PFSK-1 (cell line): Measurements from ENCODE around the gene GLCE.

ENCODE experiments used
- POLR2AphosphoS5 ChIP-seq: IDR thresholded peaks from 2 replicates; pipeline ENCODE4 v1.6.1; 2012; ENCODE audit warnings: low read depth, mild to moderate bottlenecking, control low read depth, low read length, moderate library complexity
- TF ChIP-seq, protein P1 (sequence below), 2 experiments: IDR thresholded peaks; 2 replicates each; pipeline versions ENCODE4 v1.6.1 to v1.8.0; 2011 to 2012; ENCODE audit warnings: low read depth in 2 of 2, low read length in 2 of 2, control low read depth in 1 of 2, inconsistent platforms in 1 of 2, mild to moderate bottlenecking in 1 of 2, moderate library complexity in 1 of 2; ENCODE audit not compliant: insufficient read depth in 1 of 2

DNA sequence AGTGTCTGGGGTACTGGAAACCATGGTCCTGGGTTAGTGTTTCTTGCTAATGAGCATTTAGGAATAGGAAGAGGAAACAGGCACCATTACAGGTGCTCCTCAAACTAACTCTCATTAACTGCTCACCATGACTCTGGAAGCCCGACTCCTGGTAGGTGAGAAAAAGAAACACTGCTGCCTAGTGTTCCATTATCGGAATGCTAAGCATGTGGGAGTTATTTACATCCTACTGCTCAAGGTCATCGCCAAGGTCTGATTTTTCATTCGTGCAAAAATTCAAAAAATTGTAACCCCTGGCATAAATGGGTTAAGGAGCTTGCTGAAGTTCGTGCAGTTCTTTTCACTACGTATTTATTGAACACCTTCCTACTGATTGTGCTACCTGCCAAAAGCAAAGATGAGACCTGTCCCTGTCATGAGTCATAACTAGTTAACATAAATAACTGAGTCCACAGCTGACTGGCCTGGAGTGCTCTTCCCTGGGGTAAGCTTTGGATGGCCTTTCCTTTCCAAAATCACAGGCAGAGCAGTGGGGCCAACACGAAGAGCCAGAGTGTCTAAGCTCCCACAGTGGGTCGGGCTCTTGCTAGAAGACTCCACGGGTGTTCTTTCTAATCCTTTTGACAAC lies 115.6 kb downstream of the GLCE start:
- TF ChIP-seq, protein P1, sequence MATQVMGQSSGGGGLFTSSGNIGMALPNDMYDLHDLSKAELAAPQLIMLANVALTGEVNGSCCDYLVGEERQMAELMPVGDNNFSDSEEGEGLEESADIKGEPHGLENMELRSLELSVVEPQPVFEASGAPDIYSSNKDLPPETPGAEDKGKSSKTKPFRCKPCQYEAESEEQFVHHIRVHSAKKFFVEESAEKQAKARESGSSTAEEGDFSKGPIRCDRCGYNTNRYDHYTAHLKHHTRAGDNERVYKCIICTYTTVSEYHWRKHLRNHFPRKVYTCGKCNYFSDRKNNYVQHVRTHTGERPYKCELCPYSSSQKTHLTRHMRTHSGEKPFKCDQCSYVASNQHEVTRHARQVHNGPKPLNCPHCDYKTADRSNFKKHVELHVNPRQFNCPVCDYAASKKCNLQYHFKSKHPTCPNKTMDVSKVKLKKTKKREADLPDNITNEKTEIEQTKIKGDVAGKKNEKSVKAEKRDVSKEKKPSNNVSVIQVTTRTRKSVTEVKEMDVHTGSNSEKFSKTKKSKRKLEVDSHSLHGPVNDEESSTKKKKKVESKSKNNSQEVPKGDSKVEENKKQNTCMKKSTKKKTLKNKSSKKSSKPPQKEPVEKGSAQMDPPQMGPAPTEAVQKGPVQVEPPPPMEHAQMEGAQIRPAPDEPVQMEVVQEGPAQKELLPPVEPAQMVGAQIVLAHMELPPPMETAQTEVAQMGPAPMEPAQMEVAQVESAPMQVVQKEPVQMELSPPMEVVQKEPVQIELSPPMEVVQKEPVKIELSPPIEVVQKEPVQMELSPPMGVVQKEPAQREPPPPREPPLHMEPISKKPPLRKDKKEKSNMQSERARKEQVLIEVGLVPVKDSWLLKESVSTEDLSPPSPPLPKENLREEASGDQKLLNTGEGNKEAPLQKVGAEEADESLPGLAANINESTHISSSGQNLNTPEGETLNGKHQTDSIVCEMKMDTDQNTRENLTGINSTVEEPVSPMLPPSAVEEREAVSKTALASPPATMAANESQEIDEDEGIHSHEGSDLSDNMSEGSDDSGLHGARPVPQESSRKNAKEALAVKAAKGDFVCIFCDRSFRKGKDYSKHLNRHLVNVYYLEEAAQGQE (IDR thresholded peaks at IDR 0.05; ENCODE audit: insufficient read depth in 1 of 2, low read depth in 2 of 2, low read length in 2 of 2): no peak
- TF ChIP-seq POLR2AphosphoS5: no peak
